Vagina (tissue), 2 donors: ENCODE measurements around the gene CEP162. TPM values are rescaled to one million over a fixed set of nuclear protein-coding genes. Genes with fewer than 3 reads are reported as not detected.
"Not testable (repeated sequence)": the region's sequence is repeated elsewhere in the genome, so short reads cannot be mapped to it uniquely, and the experiment has no call there.

Source experiments
- DNase-seq, 2 donors: peaks; one replicate each; pipeline ENCODE4 v3.0.0-alpha.2; 2017; ENCODE audit errors: extremely low spot score in 2 of 2
- H3K27ac ChIP-seq: fragments of 200-600 bp; sonication (generic); one replicate; pipeline ENCODE4 v1.5.1; 2019
- H3K27me3 ChIP-seq: fragments of 200-600 bp; sonication (generic); one replicate; pipeline ENCODE4 v1.5.1; 2019
- H3K36me3 ChIP-seq, 2 donors: fragments of 200-600 bp; sonication (generic); one replicate each; pipeline ENCODE4 v1.5.1; 2017 to 2019
- H3K4me1 ChIP-seq: fragments of 200-600 bp; sonication (generic); one replicate; pipeline ENCODE4 v1.5.1; 2019
- H3K4me3 ChIP-seq, 2 donors: fragments of 200-600 bp; sonication (generic); 1 replicate in 1 of 2; 2 replicates in 1 of 2; pipeline ENCODE4 v1.5.1; 2016 to 2019
- H3K9me3 ChIP-seq: fragments of 200-600 bp; sonication (generic); one replicate; pipeline ENCODE4 v1.5.1; 2019
- POLR2A ChIP-seq, 2 donors: fragments of 450-650 bp; IDR thresholded peaks; one replicate each; pipeline ENCODE4 v1.6.1; 2017; ENCODE audit warnings: antibody characterized with exemption in 2 of 2, mild to moderate bottlenecking in 2 of 2, moderate library complexity in 2 of 2
- POLR2AphosphoS5 ChIP-seq, 2 donors: sonication (generic); formaldehyde crosslinking; IDR thresholded peaks; one replicate each; pipeline ENCODE4 v1.9.0; 2017; ENCODE audit warnings: antibody characterized with exemption in 2 of 2, mild to moderate bottlenecking in 2 of 2, low read depth in 1 of 2; ENCODE audit not compliant: insufficient read depth in 1 of 2
- intact Hi-C: fragments of 100-400 bp; cut with DNase I; formaldehyde crosslinking; loops from one replicate; pipeline ENCODE4 v1.15.1; 2023
- total RNA-seq: library from RNA; depleted of rRNA; stranded (reverse); fragments of >200 nt; gene quantifications from one replicate; pipeline ENCODE4 v1.2.3, GENCODE V29; 2016
- TF ChIP-seq, protein P1 (sequence below), 3 experiments: fragments of 450-650 bp in 2 of 3; fragments of 200-600 bp in 1 of 3; sonication (generic) in 1 of 3; IDR thresholded peaks; one replicate each; pipeline ENCODE4 v1.5.1; 2017 to 2019; ENCODE audit warnings: antibody characterized with exemption in 3 of 3, mild to moderate bottlenecking in 2 of 3, moderate library complexity in 2 of 3

CEP162 gene
- total RNA-seq, 1 donor from 2014 or later, result 6.1 TPM

- Histone ChIP-seq H3K4me1 (no peaks in the 10 kb centered on the region), H3K4me3 (no peak overlapping the region), H3K27me3 (no peaks in the 10 kb centered on the region), H3K36me3 (peaks cover 0 to 32% of the 10 kb centered on the region in 2 donors), H3K9me3 (no peaks in the 10 kb centered on the region), H3K27ac (no peak overlapping the region)
- intact Hi-C loops, result no loop called here
- no peak for TF ChIP-seq POLR2A (IDR thresholded peaks at IDR 0.05)
- no peak for TF ChIP-seq POLR2AphosphoS5 (IDR thresholded peaks at IDR 0.05; ENCODE audit: insufficient read depth in 1 of 2, low read depth in 1 of 2)
- TF ChIP-seq, protein P1, sequence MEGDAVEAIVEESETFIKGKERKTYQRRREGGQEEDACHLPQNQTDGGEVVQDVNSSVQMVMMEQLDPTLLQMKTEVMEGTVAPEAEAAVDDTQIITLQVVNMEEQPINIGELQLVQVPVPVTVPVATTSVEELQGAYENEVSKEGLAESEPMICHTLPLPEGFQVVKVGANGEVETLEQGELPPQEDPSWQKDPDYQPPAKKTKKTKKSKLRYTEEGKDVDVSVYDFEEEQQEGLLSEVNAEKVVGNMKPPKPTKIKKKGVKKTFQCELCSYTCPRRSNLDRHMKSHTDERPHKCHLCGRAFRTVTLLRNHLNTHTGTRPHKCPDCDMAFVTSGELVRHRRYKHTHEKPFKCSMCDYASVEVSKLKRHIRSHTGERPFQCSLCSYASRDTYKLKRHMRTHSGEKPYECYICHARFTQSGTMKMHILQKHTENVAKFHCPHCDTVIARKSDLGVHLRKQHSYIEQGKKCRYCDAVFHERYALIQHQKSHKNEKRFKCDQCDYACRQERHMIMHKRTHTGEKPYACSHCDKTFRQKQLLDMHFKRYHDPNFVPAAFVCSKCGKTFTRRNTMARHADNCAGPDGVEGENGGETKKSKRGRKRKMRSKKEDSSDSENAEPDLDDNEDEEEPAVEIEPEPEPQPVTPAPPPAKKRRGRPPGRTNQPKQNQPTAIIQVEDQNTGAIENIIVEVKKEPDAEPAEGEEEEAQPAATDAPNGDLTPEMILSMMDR (IDR thresholded peaks at IDR 0.05), result no peak
- DNase-seq, result no peak
Measured at GRCh38 chr6:84166395-84166794, 61.0 kb downstream of the CEP162 start.

DNA sequence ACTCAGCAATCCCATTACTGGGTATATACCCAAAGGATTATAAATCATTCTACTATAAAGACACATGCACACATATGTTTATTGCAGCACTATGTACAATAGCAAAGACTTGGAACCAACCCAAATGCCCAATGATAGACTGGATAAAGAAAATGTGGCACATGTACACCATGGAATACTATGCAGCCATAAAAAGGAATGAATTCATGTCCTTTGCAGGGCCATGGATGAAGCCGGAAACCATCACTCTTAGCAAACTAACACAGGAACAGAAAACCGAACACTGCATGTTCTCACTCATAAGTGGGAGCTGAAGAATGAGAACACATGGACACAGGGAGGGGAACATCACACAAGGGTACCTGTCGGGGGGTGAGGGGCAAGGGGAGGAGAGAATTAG is 63.1 kb downstream of the CEP162 start:
- H3K27ac ChIP-seq, H3K4me3 ChIP-seq, H3K4me1 ChIP-seq, H3K9me3 ChIP-seq, H3K27me3 ChIP-seq, intact Hi-C loops, DNase-seq: not testable (repeated sequence)
- peaks cover 0 to 29% of the 10 kb centered on the region in 2 donors for H3K36me3 ChIP-seq

DNA sequence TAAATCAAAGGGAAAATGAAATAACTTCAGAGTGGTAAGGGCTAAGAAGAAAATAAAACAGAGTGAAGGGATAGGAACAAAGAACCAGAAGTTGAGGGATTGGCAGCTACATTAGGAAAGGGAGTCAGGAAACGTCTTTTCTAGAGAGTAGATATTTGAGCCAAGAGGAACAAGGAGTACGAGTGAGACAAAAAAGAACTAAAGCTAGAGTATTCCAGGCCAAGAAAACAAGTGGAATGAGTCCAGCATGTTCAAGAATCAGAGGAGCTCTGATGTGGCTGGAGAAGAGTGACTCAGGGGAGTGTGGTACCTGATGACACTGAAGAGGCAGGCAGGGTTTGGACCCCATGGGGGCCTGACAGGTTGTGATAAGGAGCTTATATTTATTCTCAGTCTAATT is 66.3 kb downstream of the CEP162 start:
- DNase-seq, result no peak
- H3K36me3 ChIP-seq, result peaks cover 0 to 16% of the 10 kb centered on the region in 2 donors
- H3K27me3 ChIP-seq, result no peaks in the 10 kb centered on the region
- no peaks in the 10 kb centered on the region for H3K4me1 ChIP-seq
- intact Hi-C loops, result no loop called here
- no peak overlapping the region for H3K27ac ChIP-seq
- no peaks in the 10 kb centered on the region for H3K9me3 ChIP-seq
- H3K4me3 ChIP-seq, result no peak overlapping the region
- TF ChIP-seq, protein P1 (IDR thresholded peaks at IDR 0.05), result no peak
- TF ChIP-seq POLR2AphosphoS5 (IDR thresholded peaks at IDR 0.05; ENCODE audit: insufficient read depth in 1 of 2, low read depth in 1 of 2), result no peak
- no peak for TF ChIP-seq POLR2A (IDR thresholded peaks at IDR 0.05)

GRCh38 chr6:84156306-84156705 is 71.1 kb downstream of the CEP162 start:
- no peak overlapping the region for H3K4me3 ChIP-seq
- H3K4me1 ChIP-seq, result no peaks in the 10 kb centered on the region
- no peak for DNase-seq
- H3K36me3 ChIP-seq, result peaks cover 0 to 27% of the 10 kb centered on the region in 2 donors
- intact Hi-C loops, result no loop called here
- no peak for TF ChIP-seq POLR2A (IDR thresholded peaks at IDR 0.05)
- no peak for TF ChIP-seq POLR2AphosphoS5 (IDR thresholded peaks at IDR 0.05; ENCODE audit: insufficient read depth in 1 of 2, low read depth in 1 of 2)
- TF ChIP-seq, protein P1 (IDR thresholded peaks at IDR 0.05), result no peak
- no peaks in the 10 kb centered on the region for H3K9me3 ChIP-seq
- H3K27ac ChIP-seq, result no peak overlapping the region
- no peaks in the 10 kb centered on the region for H3K27me3 ChIP-seq

DNA sequence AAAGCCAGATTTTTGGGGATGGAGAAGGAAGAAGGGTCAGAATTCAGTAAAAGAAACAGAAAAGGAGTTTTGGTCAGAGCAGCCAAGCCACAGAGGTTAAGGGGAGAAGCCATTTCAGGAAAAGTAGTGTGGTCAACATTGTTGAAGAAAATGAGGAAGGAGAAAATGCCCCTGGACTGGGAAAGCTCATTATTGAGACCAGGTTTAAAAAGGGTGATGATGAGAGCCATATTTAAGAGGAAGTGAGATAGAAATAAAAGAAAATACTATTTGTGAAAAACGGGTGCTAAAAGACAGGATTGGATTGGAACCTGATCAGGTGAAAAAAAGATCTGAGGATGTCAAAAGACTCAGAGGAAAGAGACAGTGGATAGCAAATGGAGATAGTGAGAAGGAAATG is 75.8 kb downstream of the CEP162 start:
- Histone ChIP-seq H3K27ac (no peak overlapping the region), H3K36me3 (peaks cover 0 to 21% of the 10 kb centered on the region in 2 donors), H3K4me3 (no peak overlapping the region), H3K4me1 (no peaks in the 10 kb centered on the region), H3K27me3 (no peaks in the 10 kb centered on the region), H3K9me3 (no peaks in the 10 kb centered on the region)
- DNase-seq, result no peak
- intact Hi-C loops, result no loop called here
- TF ChIP-seq POLR2A (IDR thresholded peaks at IDR 0.05) (no peak), POLR2AphosphoS5 (IDR thresholded peaks at IDR 0.05; ENCODE audit: insufficient read depth in 1 of 2, low read depth in 1 of 2) (no peak)
- TF ChIP-seq, protein P1 (IDR thresholded peaks at IDR 0.05), result no peak

DNA sequence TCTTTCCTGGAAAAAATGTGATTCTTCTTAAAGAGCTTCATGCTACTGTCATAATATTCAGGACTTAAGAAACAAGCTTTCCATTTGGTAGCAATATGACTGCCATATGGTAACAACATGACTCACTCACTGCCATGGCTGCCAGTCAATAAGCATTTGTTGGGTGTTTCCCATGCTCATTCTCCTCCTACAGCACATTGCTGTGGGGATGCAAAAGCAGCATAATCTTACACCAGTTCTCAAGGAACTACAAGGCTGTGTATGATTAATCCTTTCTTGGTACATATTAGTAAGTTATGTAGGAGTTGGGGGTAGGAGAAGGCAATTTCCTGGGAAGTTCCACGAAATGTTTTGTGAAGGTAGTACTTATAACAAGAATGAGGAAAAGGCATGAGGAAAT is 76.7 kb downstream of the CEP162 start:
- DNase-seq, result no peak
- peaks cover 0 to 21% of the 10 kb centered on the region in 2 donors for H3K36me3 ChIP-seq
- H3K27me3 ChIP-seq, result no peaks in the 10 kb centered on the region
- H3K4me3 ChIP-seq, result no peak overlapping the region
- H3K9me3 ChIP-seq, result no peaks in the 10 kb centered on the region
- intact Hi-C loops, result no loop called here
- no peaks in the 10 kb centered on the region for H3K4me1 ChIP-seq
- TF ChIP-seq POLR2A (IDR thresholded peaks at IDR 0.05) (no peak), POLR2AphosphoS5 (IDR thresholded peaks at IDR 0.05; ENCODE audit: insufficient read depth in 1 of 2, low read depth in 1 of 2) (no peak)
- TF ChIP-seq, protein P1 (IDR thresholded peaks at IDR 0.05), result no peak
- no peak overlapping the region for H3K27ac ChIP-seq
